ENCODE results near the gene DET1.

DNA sequence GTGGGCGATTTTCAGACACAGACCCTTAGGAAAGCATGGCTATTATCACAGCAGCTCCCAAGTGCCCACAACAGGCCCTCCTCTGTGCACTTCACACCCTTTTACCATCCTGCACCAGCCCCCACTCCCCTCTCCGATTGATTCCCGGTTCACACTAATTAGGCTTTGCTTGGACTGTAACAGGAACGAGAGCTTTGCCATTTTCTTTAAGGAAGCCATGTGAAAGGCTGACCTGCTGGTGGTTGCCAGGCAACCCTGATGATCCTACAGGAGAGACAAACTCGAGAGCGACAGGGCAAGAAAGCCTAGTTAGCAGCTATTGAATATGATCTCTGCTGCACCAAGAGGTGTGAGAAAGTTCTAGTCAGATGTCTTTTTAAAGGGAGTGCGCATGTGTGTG, 28.2 kb upstream of the DET1 start:
- TF ChIP-seq, protein P1, sequence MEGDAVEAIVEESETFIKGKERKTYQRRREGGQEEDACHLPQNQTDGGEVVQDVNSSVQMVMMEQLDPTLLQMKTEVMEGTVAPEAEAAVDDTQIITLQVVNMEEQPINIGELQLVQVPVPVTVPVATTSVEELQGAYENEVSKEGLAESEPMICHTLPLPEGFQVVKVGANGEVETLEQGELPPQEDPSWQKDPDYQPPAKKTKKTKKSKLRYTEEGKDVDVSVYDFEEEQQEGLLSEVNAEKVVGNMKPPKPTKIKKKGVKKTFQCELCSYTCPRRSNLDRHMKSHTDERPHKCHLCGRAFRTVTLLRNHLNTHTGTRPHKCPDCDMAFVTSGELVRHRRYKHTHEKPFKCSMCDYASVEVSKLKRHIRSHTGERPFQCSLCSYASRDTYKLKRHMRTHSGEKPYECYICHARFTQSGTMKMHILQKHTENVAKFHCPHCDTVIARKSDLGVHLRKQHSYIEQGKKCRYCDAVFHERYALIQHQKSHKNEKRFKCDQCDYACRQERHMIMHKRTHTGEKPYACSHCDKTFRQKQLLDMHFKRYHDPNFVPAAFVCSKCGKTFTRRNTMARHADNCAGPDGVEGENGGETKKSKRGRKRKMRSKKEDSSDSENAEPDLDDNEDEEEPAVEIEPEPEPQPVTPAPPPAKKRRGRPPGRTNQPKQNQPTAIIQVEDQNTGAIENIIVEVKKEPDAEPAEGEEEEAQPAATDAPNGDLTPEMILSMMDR (IDR thresholded peaks at IDR 0.05): no peak
- no peak for TF ChIP-seq SIN3A (IDR thresholded peaks at IDR 0.05; ENCODE audit: borderline replicate concordance, insufficient read depth, low read depth, low read length)
- TF ChIP-seq, protein P2, sequence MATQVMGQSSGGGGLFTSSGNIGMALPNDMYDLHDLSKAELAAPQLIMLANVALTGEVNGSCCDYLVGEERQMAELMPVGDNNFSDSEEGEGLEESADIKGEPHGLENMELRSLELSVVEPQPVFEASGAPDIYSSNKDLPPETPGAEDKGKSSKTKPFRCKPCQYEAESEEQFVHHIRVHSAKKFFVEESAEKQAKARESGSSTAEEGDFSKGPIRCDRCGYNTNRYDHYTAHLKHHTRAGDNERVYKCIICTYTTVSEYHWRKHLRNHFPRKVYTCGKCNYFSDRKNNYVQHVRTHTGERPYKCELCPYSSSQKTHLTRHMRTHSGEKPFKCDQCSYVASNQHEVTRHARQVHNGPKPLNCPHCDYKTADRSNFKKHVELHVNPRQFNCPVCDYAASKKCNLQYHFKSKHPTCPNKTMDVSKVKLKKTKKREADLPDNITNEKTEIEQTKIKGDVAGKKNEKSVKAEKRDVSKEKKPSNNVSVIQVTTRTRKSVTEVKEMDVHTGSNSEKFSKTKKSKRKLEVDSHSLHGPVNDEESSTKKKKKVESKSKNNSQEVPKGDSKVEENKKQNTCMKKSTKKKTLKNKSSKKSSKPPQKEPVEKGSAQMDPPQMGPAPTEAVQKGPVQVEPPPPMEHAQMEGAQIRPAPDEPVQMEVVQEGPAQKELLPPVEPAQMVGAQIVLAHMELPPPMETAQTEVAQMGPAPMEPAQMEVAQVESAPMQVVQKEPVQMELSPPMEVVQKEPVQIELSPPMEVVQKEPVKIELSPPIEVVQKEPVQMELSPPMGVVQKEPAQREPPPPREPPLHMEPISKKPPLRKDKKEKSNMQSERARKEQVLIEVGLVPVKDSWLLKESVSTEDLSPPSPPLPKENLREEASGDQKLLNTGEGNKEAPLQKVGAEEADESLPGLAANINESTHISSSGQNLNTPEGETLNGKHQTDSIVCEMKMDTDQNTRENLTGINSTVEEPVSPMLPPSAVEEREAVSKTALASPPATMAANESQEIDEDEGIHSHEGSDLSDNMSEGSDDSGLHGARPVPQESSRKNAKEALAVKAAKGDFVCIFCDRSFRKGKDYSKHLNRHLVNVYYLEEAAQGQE (IDR thresholded peaks at IDR 0.05; ENCODE audit: insufficient read depth in 1 of 2, low read depth in 2 of 2, low read length in 1 of 2): no peak
- no peak for TF ChIP-seq POLR2AphosphoS5 (IDR thresholded peaks at IDR 0.05; ENCODE audit: low read depth, low read length)
- no peak for TF ChIP-seq TCF7L2 (IDR thresholded peaks at IDR 0.05; ENCODE audit: low read depth, low read length)
